Stimulated activated memory B cell treated with anti-CD40 and anti-IgM and Interleukin-4, amounts not matched to agents 10 μg/mL and 1 μg/mL and 100 μg/mL, for 72 hours (primary cell): ENCODE measurements around the gene GATC.

ENCODE experiments used
- ATAC-seq: fragments of 150-1000 bp; cut with Tn5 transposase; 2 replicates; pipeline ENCODE4 v1.10.0; 2021
- H3K27ac Mint-ChIP-seq: one replicate; pipeline ENCODE4 v1.8.0; 2022; ENCODE audit warnings: mild to moderate bottlenecking, mixed read lengths
- H3K27me3 Mint-ChIP-seq: one replicate; pipeline ENCODE4 v1.8.0; 2022; ENCODE audit warnings: mixed read lengths
- H3K36me3 Mint-ChIP-seq: one replicate; pipeline ENCODE4 v1.8.0; 2022; ENCODE audit warnings: mixed read lengths
- H3K4me1 Mint-ChIP-seq: one replicate; pipeline ENCODE4 v1.8.0; 2022; ENCODE audit warnings: mixed read lengths
- H3K4me3 Mint-ChIP-seq: one replicate; pipeline ENCODE4 v1.8.0; 2022; ENCODE audit warnings: mild to moderate bottlenecking, moderate library complexity, mixed read lengths
- H3K9me3 Mint-ChIP-seq: one replicate; pipeline ENCODE4 v1.8.0; 2022; ENCODE audit warnings: mixed read lengths

Gene GATC

GRCh38 chr12:120445911-120446843 is at the start of gene GATC, which contains the start of gene TRIAP1:
Gene GATC (plus strand): TSS chr12:120446444. CDS start chr12:120446481, 37 bp downstream.
Gene TRIAP1 (minus strand): TSS chr12:120446384. CDS start chr12:120446372, 12 bp downstream.
- Mint-ChIP-seq H3K27me3 (no peaks in the 10 kb centered on the region), H3K4me3 (peak within 1 kb of the TSS; percentile 86), H3K4me1 (peaks cover 30% of the 10 kb centered on the region), H3K36me3 (no peaks in the 10 kb centered on the region), H3K27ac (peak within 1 kb of the TSS; percentile 92), H3K9me3 (no peaks in the 10 kb centered on the region)
- peak; percentile 99 for ATAC-seq

GRCh38 chr12:120397824-120398540 is 48.3 kb upstream of the GATC start:
- H3K27me3 Mint-ChIP-seq, result peaks cover 92% of the 10 kb centered on the region
- no peak overlapping the region for H3K27ac Mint-ChIP-seq
- H3K9me3 Mint-ChIP-seq, result peaks cover 2% of the 10 kb centered on the region
- no peaks in the 10 kb centered on the region for H3K36me3 Mint-ChIP-seq
- H3K4me3 Mint-ChIP-seq, result no peak overlapping the region
- peaks cover 12% of the 10 kb centered on the region for H3K4me1 Mint-ChIP-seq
- ATAC-seq, result peak; percentile 31

- H3K27me3 Mint-ChIP-seq, result peaks cover 81% of the 10 kb centered on the region
- H3K27ac Mint-ChIP-seq, result no peak overlapping the region
- ATAC-seq, result peak; percentile 41
- H3K36me3 Mint-ChIP-seq, result no peaks in the 10 kb centered on the region
- H3K4me1 Mint-ChIP-seq, result peaks cover 11% of the 10 kb centered on the region
- H3K4me3 Mint-ChIP-seq, result no peak overlapping the region
- peaks cover 2% of the 10 kb centered on the region for H3K9me3 Mint-ChIP-seq
Observed at GRCh38 chr12:120399531-120399930, 46.7 kb upstream of the GATC start.

- no peak overlapping the region for H3K27ac Mint-ChIP-seq
- no peak overlapping the region for H3K4me3 Mint-ChIP-seq
- peaks cover 2% of the 10 kb centered on the region for H3K9me3 Mint-ChIP-seq
- peaks cover 7% of the 10 kb centered on the region for H3K4me1 Mint-ChIP-seq
- no peaks in the 10 kb centered on the region for H3K36me3 Mint-ChIP-seq
- H3K27me3 Mint-ChIP-seq, result peaks cover 56% of the 10 kb centered on the region
- ATAC-seq, result no peak
Observed at GRCh38 chr12:120402217-120402616, 44.0 kb upstream of the GATC start.

GRCh38 chr12:120403869-120404268 is 42.4 kb upstream of the GATC start:
- no peak overlapping the region for H3K4me3 Mint-ChIP-seq
- no peak for ATAC-seq
- peaks cover 42% of the 10 kb centered on the region for H3K27me3 Mint-ChIP-seq
- H3K9me3 Mint-ChIP-seq, result peaks cover 2% of the 10 kb centered on the region
- H3K36me3 Mint-ChIP-seq, result no peaks in the 10 kb centered on the region
- H3K27ac Mint-ChIP-seq, result no peak overlapping the region
- peaks cover 7% of the 10 kb centered on the region for H3K4me1 Mint-ChIP-seq

GRCh38 chr12:120404271-120404670 is 42.0 kb upstream of the GATC start:
- Mint-ChIP-seq H3K36me3 (no peaks in the 10 kb centered on the region), H3K9me3 (peaks cover 2% of the 10 kb centered on the region), H3K4me1 (peaks cover 7% of the 10 kb centered on the region), H3K4me3 (no peak overlapping the region), H3K27ac (no peak overlapping the region), H3K27me3 (peaks cover 38% of the 10 kb centered on the region)
- no peak for ATAC-seq

- Mint-ChIP-seq H3K9me3 (no peaks in the 10 kb centered on the region), H3K27ac (no peak overlapping the region), H3K4me3 (no peak overlapping the region), H3K27me3 (peaks cover 21% of the 10 kb centered on the region), H3K4me1 (peaks cover 7% of the 10 kb centered on the region), H3K36me3 (no peaks in the 10 kb centered on the region)
- no peak for ATAC-seq
Observed at GRCh38 chr12:120406069-120406468, 40.2 kb upstream of the GATC start.

GRCh38 chr12:120406553-120406952 is 39.7 kb upstream of the GATC start:
- H3K36me3 Mint-ChIP-seq, result no peaks in the 10 kb centered on the region
- ATAC-seq, result no peak
- peaks cover 17% of the 10 kb centered on the region for H3K27me3 Mint-ChIP-seq
- H3K27ac Mint-ChIP-seq, result no peak overlapping the region
- H3K4me1 Mint-ChIP-seq, result peaks cover 7% of the 10 kb centered on the region
- H3K9me3 Mint-ChIP-seq, result no peaks in the 10 kb centered on the region
- no peak overlapping the region for H3K4me3 Mint-ChIP-seq

GRCh38 chr12:120408771-120409170 is 37.5 kb upstream of the GATC start:
- Mint-ChIP-seq H3K4me3 (no peak overlapping the region), H3K27ac (no peak overlapping the region), H3K27me3 (peaks cover 17% of the 10 kb centered on the region), H3K9me3 (no peaks in the 10 kb centered on the region), H3K4me1 (no peaks in the 10 kb centered on the region), H3K36me3 (no peaks in the 10 kb centered on the region)
- ATAC-seq, result no peak

GRCh38 chr12:120412421-120412820 is 33.8 kb upstream of the GATC start:
- no peak for ATAC-seq
- H3K27ac Mint-ChIP-seq, result no peak overlapping the region
- H3K4me1 Mint-ChIP-seq, result no peaks in the 10 kb centered on the region
- no peaks in the 10 kb centered on the region for H3K36me3 Mint-ChIP-seq
- H3K27me3 Mint-ChIP-seq, result peaks cover 43% of the 10 kb centered on the region
- H3K9me3 Mint-ChIP-seq, result no peaks in the 10 kb centered on the region
- no peak overlapping the region for H3K4me3 Mint-ChIP-seq

- no peaks in the 10 kb centered on the region for H3K9me3 Mint-ChIP-seq
- H3K27ac Mint-ChIP-seq, result no peak overlapping the region
- peaks cover 48% of the 10 kb centered on the region for H3K27me3 Mint-ChIP-seq
- no peak for ATAC-seq
- no peak overlapping the region for H3K4me3 Mint-ChIP-seq
- no peaks in the 10 kb centered on the region for H3K4me1 Mint-ChIP-seq
- no peaks in the 10 kb centered on the region for H3K36me3 Mint-ChIP-seq
Observed at GRCh38 chr12:120413901-120414695, 32.1 kb upstream of the GATC start.

GRCh38 chr12:120416490-120417216 is 29.6 kb upstream of the GATC start:
- no peaks in the 10 kb centered on the region for H3K9me3 Mint-ChIP-seq
- H3K27ac Mint-ChIP-seq, result no peak overlapping the region
- no peak for ATAC-seq
- H3K4me3 Mint-ChIP-seq, result no peak overlapping the region
- no peaks in the 10 kb centered on the region for H3K4me1 Mint-ChIP-seq
- peaks cover 48% of the 10 kb centered on the region for H3K27me3 Mint-ChIP-seq
- H3K36me3 Mint-ChIP-seq, result no peaks in the 10 kb centered on the region

- H3K27ac Mint-ChIP-seq, result no peak overlapping the region
- H3K36me3 Mint-ChIP-seq, result no peaks in the 10 kb centered on the region
- no peak for ATAC-seq
Observed at GRCh38 chr12:120417917-120418580, 28.2 kb upstream of the GATC start.

GRCh38 chr12:120421701-120422100 is 24.5 kb upstream of the GATC start:
- Mint-ChIP-seq H3K36me3 (no peaks in the 10 kb centered on the region), H3K4me3 (no peak overlapping the region), H3K27me3 (peaks cover 12% of the 10 kb centered on the region), H3K9me3 (no peaks in the 10 kb centered on the region), H3K27ac (no peak overlapping the region), H3K4me1 (peaks cover 7% of the 10 kb centered on the region)
- ATAC-seq, result no peak

More at GRCh38 chr12:120417917-120418580, 28.2 kb upstream of the GATC start:
- H3K9me3 Mint-ChIP-seq, result no peaks in the 10 kb centered on the region
- H3K27me3 Mint-ChIP-seq, result peaks cover 36% of the 10 kb centered on the region
- peaks cover 2% of the 10 kb centered on the region for H3K4me1 Mint-ChIP-seq
- H3K4me3 Mint-ChIP-seq, result no peak overlapping the region
